ENCODE measurements around the gene FASTK.

The FASTK gene

DNA sequence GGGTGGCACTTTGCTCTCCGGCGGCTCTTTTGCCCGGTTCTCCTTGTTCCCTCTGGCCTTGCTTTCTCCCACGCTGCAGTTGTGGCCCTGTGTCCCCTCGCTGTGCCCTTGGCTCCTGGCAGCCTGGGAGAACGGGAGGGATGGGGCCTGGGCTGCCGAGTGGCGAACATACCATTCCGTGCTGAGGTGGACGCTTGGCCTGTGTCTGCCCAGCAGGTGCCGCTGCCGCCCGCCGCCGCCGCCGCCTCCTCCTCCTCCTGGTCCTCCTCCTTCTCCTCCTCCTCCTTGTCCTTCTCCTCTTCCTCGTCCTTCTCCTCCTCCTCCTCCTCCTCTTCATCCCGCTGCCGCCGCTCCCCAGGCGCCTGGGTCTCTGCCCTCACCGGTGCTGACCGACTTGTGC is 41.7 kb upstream of the FASTK start:
- DNase-seq (ENCODE audit: low spot score) = no peak
- TF ChIP-seq, protein P1, sequence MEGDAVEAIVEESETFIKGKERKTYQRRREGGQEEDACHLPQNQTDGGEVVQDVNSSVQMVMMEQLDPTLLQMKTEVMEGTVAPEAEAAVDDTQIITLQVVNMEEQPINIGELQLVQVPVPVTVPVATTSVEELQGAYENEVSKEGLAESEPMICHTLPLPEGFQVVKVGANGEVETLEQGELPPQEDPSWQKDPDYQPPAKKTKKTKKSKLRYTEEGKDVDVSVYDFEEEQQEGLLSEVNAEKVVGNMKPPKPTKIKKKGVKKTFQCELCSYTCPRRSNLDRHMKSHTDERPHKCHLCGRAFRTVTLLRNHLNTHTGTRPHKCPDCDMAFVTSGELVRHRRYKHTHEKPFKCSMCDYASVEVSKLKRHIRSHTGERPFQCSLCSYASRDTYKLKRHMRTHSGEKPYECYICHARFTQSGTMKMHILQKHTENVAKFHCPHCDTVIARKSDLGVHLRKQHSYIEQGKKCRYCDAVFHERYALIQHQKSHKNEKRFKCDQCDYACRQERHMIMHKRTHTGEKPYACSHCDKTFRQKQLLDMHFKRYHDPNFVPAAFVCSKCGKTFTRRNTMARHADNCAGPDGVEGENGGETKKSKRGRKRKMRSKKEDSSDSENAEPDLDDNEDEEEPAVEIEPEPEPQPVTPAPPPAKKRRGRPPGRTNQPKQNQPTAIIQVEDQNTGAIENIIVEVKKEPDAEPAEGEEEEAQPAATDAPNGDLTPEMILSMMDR (IDR thresholded peaks at IDR 0.05; ENCODE audit: extremely low read depth, missing control alignments) = no peak

DNA sequence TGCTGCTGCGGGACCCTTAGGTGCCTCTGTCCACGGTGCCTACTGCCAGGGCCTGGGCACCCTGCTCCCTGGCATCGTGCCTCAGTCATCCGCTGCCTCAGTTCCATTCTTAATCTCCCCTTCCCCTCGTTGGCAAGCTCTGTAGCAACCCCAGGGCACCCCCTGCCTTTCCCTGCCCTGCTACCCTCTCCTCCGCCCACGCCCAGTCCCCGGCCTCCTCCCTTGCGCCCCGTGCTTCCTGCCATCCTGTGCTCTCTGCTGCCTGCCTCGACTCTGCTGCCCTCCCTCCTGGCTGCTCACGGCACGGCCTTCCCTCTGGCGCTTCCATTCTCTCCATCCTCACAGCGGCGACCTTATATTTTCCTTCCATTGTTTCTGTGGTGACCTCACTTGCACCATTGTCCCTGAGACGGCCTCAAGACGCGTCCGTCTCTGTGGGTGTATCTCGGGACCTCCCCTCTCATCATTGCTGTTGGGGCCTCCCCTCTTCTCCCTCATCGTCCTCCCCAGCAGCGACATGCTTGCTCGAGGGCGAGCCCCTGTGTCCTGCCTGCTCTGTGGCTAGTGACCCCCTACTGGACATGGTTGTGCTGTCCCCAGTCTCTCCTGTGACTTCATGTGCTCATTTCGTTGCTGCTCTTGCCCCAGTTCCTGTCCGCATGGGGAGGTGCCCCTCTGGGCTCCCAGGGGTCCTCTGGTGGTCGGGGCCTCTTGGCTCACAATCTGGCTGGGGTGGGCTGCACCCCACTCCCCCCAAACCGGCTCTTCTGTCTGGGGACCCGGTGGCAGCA is 41.0 kb upstream of the FASTK start:
- DNase-seq (ENCODE audit: low spot score) = no peak
- TF ChIP-seq, protein P1 (IDR thresholded peaks at IDR 0.05; ENCODE audit: extremely low read depth, missing control alignments) = no peak

DNA sequence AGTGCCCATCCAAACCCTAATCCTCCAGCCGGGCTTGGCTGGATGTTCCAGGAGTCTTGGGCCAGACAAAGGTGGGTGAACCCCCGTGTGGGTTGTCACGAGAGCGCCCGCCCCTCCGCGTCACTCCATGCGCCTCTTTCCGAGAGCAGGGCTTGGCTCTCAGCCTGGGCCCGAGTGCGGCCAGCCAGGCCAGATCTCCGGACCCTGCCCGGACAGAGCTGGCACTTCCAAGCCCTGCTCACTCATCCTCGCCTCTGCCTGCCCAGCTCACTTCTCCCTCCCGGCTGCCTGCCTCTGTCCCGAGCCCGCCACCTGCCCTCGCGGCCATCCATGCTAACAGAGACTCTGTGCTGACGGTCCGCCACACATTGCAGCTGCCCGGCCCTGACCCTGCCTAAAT is 40.3 kb upstream of the FASTK start:
- DNase-seq (ENCODE audit: low spot score) = no peak
- TF ChIP-seq, protein P1 (IDR thresholded peaks at IDR 0.05; ENCODE audit: extremely low read depth, missing control alignments) = no peak

DNA sequence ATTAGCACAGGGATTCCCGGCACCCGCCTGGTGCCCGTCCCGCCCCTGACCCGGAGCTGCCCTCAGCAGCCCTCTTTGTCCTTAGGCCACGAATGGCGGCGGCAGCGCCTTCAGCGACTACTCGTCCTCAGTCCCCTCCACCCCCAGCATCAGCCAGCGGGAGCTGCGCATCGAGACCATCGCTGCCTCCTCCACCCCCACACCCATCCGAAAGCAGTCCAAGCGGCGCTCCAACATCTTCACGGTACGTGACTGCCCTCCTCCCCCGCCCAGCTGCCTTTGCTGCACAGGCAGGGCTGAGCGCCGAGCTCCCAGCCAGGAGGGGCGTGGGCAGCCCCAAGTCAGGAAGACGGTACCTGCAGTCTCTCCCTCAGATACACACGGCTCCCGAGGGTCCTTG is 39.3 kb upstream of the FASTK start:
- no peak for DNase-seq (ENCODE audit: low spot score)
- TF ChIP-seq, protein P1 (IDR thresholded peaks at IDR 0.05; ENCODE audit: extremely low read depth, missing control alignments) = no peak

DNA sequence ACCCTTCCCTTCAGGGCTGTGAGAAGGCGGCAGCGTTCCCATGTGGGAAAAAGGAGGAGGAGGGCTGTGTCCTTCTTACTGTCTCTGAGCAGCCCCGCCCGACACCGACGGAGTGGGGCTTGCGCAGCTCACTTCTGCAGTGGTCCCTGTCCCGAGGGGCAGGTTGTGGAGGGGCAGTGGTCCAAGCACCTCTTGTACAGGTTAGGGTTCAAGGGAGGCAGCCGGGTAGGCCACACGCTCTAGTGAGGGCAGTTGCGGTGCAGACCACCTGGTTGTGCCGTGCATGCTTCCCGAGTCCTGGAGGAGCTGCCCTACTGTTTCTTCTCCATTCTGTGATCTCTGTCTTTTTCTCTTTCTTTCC is 38.4 kb upstream of the FASTK start:
- DNase-seq (ENCODE audit: low spot score) = no peak
- TF ChIP-seq, protein P1 (IDR thresholded peaks at IDR 0.05; ENCODE audit: extremely low read depth, missing control alignments) = no peak

DNA sequence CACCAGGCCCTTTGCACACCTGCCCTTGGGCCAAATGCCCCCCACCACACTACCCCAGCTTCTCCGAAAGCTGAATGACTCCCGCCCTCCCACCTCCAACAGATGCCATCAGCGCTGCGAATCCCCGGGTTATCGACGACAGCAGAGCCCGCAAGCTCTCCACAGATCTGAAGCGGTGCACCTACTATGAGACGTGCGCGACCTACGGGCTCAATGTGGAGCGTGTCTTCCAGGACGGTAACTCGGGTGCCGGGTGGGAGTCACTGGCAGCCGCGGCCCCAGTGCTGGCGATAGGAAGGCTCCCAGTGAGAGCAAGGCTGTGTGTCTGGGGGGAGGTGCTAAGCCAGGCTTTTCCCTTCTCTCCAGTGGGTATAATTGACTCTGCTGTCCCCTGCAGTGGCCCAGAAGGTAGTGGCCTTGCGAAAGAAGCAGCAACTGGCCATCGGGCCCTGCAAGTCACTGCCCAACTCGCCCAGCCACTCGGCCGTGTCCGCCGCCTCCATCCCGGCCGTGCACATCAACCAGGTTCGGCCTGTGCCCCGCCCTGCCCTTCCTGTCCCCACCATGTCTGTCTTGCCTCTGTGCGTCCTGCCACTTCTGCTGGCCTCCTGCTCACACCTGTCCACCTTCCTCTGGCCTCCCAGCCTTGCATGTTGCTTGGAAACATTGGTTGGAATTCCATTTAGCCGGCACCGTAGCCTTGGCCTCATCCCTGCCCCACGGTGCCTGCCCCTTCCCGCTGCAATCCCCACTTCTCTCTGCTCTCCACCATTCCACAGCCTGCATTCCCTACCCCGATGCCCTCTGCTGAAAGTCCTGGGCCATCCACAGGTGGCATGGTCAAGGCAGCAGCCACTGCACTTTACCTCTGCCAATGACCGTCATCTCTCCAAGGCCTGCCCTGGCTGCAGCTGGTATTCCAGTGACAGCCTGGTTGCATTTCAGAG is 37.8 kb upstream of the FASTK start:
- TF ChIP-seq, protein P1 (IDR thresholded peaks at IDR 0.05; ENCODE audit: extremely low read depth, missing control alignments) = no peak
- no peak for DNase-seq (ENCODE audit: low spot score)

DNA sequence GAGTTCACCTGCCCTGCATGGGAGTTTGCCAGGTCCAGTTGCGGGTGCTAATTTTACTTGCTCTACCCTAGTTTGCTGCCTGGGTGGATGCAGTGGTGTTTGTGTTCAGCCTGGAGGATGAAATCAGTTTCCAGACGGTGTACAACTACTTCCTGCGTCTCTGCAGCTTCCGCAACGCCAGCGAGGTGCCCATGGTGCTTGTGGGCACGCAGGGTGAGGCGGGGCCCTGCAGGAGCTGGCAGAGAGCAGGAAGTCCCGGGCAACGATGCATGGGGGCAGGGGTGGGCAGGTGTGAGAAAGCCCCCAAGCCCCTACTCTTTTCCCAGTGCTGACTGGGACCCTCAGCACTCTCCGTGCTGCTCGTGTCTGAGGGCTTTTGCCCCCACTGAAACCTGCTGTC is 37.0 kb upstream of the FASTK start:
- TF ChIP-seq, protein P1 (IDR thresholded peaks at IDR 0.05; ENCODE audit: extremely low read depth, missing control alignments) = no peak
- DNase-seq (ENCODE audit: low spot score) = no peak

Measured in GM20000 (cell line).